Endothelial cell of umbilical vein (primary cell): Measurements from ENCODE around the gene SCAMP4. TPM values are rescaled to one million over a fixed set of nuclear protein-coding genes. Genes with fewer than 3 reads are reported as not detected.

ENCODE experiments used
- BruUV-seq: library from RNA; stranded (reverse); fragments of 400-500 nt; replicated peaks from 2 replicates; lab custom pipeline; 2021; lab: Mats Ljungman, UMichigan
- CTCF ChIA-PET: fragments of 300-600, 350-600 bp; sonication (Branson Sonifier 250); formaldehyde crosslinking; loops from one replicate; lab custom pipeline; 2021; ENCODE audit warnings: antibody characterized with exemption, inconsistent platforms; lab: Charles Lee
- POLR2A ChIA-PET: fragments of 300-600, 350-600 bp; sonication (Branson Sonifier 250); formaldehyde crosslinking; loops from one replicate; lab custom pipeline; 2021; ENCODE audit warnings: antibody characterized with exemption, inconsistent platforms; lab: Charles Lee
- DNase-seq: peaks from one replicate; pipeline ENCODE4 v3.0.0-alpha.2; 2011; ENCODE audit warnings: low read depth, low spot score
- FAIRE-seq: peaks from 2 replicates; lab custom pipeline; 2011; peaks lifted over from hg19 to GRCh38; lab: Jason Lieb, UNC
- H2AFZ ChIP-seq: 2 replicates; pipeline ENCODE4 v1.6.0; 2012; ENCODE audit warnings: low read depth, low read length, control low read depth, inconsistent platforms
- H3K27ac ChIP-seq: 2 replicates; pipeline ENCODE4 v1.5.1; 2011; ENCODE audit warnings: low read depth, mild to moderate bottlenecking, control low read depth, low read length, moderate library complexity; ENCODE audit not compliant: insufficient read depth
- H3K27me3 ChIP-seq, 2 experiments: 2 replicates each; pipeline versions ENCODE4 v1.6.0 to v1.6.1; 2011; ENCODE audit warnings: low read length in 2 of 2, mixed read lengths in 1 of 2; ENCODE audit not compliant: control insufficient read depth in 2 of 2, insufficient read depth in 2 of 2
- H3K36me3 ChIP-seq, 2 experiments: 2 replicates in 1 of 2; 3 replicates in 1 of 2; pipeline ENCODE4 v1.5.1; 2011; ENCODE audit warnings: low read length in 2 of 2, mild to moderate bottlenecking in 1 of 2, moderate library complexity in 1 of 2; ENCODE audit not compliant: control insufficient read depth in 2 of 2, insufficient read depth in 2 of 2; ENCODE audit errors: extremely low read depth in 1 of 2
- H3K4me1 ChIP-seq: 3 replicates; pipeline ENCODE4 v1.5.1; 2011; ENCODE audit warnings: mild to moderate bottlenecking, low read length; ENCODE audit not compliant: control insufficient read depth, insufficient read depth; ENCODE audit errors: extremely low read depth
- H3K4me2 ChIP-seq: 2 replicates; pipeline ENCODE4 v1.6.1; 2011; ENCODE audit warnings: low read length, control low read depth, mixed read lengths; ENCODE audit not compliant: insufficient read depth
- H3K4me3 ChIP-seq, 3 experiments: fragments of 200-600 bp in 1 of 3; sonication (generic), shearing (Covaris generic) in 1 of 3; replicated peaks in 1 of 3; 2 replicates each; pipeline ENCODE4 v1.5.1; 2011 to 2016; ENCODE audit warnings: control low read depth in 3 of 3, low read length in 3 of 3, mild to moderate bottlenecking in 2 of 3, inconsistent platforms in 1 of 3, low read depth in 1 of 3, moderate library complexity in 1 of 3; ENCODE audit not compliant: insufficient read depth in 1 of 3
- H3K79me2 ChIP-seq: 2 replicates; pipeline ENCODE4 v1.6.0; 2012; ENCODE audit warnings: low read length, inconsistent platforms; ENCODE audit not compliant: control insufficient read depth, insufficient read depth
- H3K9ac ChIP-seq: replicated peaks from 2 replicates; pipeline ENCODE3; 2011; ENCODE audit warnings: low read length, control low read depth; ENCODE audit not compliant: insufficient read depth; ENCODE audit errors: extremely low read depth
- H3K9me1 ChIP-seq: replicated peaks from 3 replicates; pipeline ENCODE4 v1.6.0; 2011; ENCODE audit warnings: mild to moderate bottlenecking, low read length; ENCODE audit not compliant: control insufficient read depth, insufficient read depth; ENCODE audit errors: extremely low read depth
- H3K9me3 ChIP-seq: replicated peaks from 2 replicates; pipeline ENCODE4 v1.5.1; 2012; ENCODE audit warnings: low read length, inconsistent platforms; ENCODE audit not compliant: control insufficient read depth, insufficient read depth
- H4K20me1 ChIP-seq: replicated peaks from 2 replicates; pipeline ENCODE3; 2011; ENCODE audit warnings: mild to moderate bottlenecking, low read length; ENCODE audit not compliant: control insufficient read depth, insufficient read depth; ENCODE audit errors: extremely low read depth
- EZH2 ChIP-seq: IDR thresholded peaks from 2 replicates; pipeline ENCODE4 v1.6.1; 2012; ENCODE audit warnings: borderline replicate concordance, low read depth, mild to moderate bottlenecking, moderate library complexity, low read length, inconsistent platforms; ENCODE audit not compliant: severe bottlenecking
- FOS ChIP-seq: IDR thresholded peaks from 2 replicates; pipeline ENCODE4 v1.6.1; 2011; ENCODE audit warnings: mild to moderate bottlenecking, low read length, moderate library complexity, borderline replicate concordance; ENCODE audit not compliant: insufficient read depth
- GATA2 ChIP-seq: IDR thresholded peaks from 2 replicates; pipeline ENCODE4 v1.7.0; 2011; ENCODE audit warnings: low read depth, mild to moderate bottlenecking, moderate library complexity, mixed read lengths, low read length; ENCODE audit not compliant: insufficient read length, insufficient read depth
- JUN ChIP-seq: IDR thresholded peaks from 2 replicates; pipeline ENCODE4 v1.6.1; 2011; ENCODE audit warnings: borderline replicate concordance, low read depth; ENCODE audit not compliant: insufficient read length, insufficient read depth
- MYC ChIP-seq: IDR thresholded peaks from one replicate; pipeline ENCODE4 v1.6.1; 2011; ENCODE audit warnings: mild to moderate bottlenecking, low read depth, low read length
- POLR2A ChIP-seq: IDR thresholded peaks from 2 replicates; pipeline ENCODE4 v1.6.1; 2012; ENCODE audit warnings: low read depth, mild to moderate bottlenecking, control low read depth, low read length
- POLR2AphosphoS5 ChIP-seq: IDR thresholded peaks from 2 replicates; pipeline ENCODE4 v1.6.1; 2012; ENCODE audit warnings: low read depth, mild to moderate bottlenecking, control low read depth, low read length, moderate library complexity; ENCODE audit not compliant: insufficient read depth
- dilution Hi-C: fragments of 300-500 bp; cut with MboI; formaldehyde crosslinking; loops from one replicate; pipeline ENCODE4 v1.15.0; 2019; ENCODE audit warnings: low sequenced_read_pairs; ENCODE audit not compliant: extremely low pct_ligation_motif_present
- intact Hi-C: fragments of 100-400 bp; cut with micrococcal nuclease; formaldehyde crosslinking; loops from one replicate; pipeline ENCODE4 v1.10.0; 2022
- polyA plus RNA-seq, 4 experiments: library from polyadenylated mRNA; depleted of rRNA in 3 of 4; stranded (reverse) in 3 of 4; unstranded in 1 of 4; fragments of >200 nt; gene quantifications; 2 replicates each; pipeline versions ENCODE4 v1.2.1 to v1.2.3, GENCODE V29; 2011 to 2012; ENCODE audit warnings: missing spikeins in 1 of 4
- total RNA-seq: library from RNA; stranded (reverse); gene quantifications from 2 replicates; pipeline ENCODE4 v1.2.3, GENCODE V29; 2021
- TF ChIP-seq, protein P1 (sequence below), 2 donors: IDR thresholded peaks; 1 replicate in 1 of 2; 2 replicates in 1 of 2; pipeline ENCODE4 v1.5.1; 2011; ENCODE audit warnings: low read length in 2 of 2, mild to moderate bottlenecking in 2 of 2, moderate library complexity in 2 of 2, control low read depth in 1 of 2, inconsistent platforms in 1 of 2, low read depth in 1 of 2; ENCODE audit not compliant: insufficient read depth in 1 of 2; ENCODE audit errors: extremely low read depth in 1 of 2
- TF ChIP-seq, protein P2 (sequence below): IDR thresholded peaks from 2 replicates; pipeline ENCODE4 v1.6.1; 2011; ENCODE audit not compliant: insufficient read depth, insufficient read length

Gene SCAMP4
- total and polyA plus RNA-seq, 2 donors (not counting 3 experiments of a cell fraction or from before 2014, with no cell fraction given), result 24.4 to 68.2 TPM

DNA sequence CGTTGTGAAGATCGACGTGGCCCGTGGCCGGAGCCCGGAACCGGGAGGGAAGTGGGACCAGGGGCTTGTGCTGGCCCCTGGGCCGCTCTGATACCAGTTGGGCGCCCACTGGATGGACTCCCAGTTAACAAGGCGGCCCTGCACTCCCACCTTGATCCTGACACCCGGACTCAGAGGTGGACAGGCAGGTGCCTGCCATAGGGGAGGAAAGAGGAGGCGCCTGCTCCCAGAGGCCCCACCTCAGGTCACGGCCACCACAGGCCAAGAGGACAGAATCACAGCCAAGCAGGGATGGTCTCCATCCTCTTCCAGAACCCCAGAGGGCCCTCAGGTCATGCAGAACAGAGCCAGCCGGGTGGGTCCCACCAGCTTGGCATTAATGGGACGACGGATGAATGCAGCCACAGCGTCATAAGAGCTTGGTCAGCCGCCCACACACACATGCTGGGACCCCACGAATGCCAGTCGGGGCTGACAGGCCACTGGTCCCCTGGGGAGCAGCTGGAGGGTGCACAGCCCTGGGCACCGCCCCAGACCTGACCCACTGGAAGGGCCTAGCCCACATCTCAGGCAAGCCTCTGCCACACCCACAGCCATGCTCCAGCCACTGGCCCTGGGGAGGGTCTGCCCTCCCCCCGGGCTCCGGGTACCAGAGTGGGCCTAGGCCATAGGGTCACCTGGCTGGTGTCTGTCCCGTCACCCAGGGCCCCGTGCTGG is 32.2 kb upstream of the SCAMP4 start:
- Histone ChIP-seq H4K20me1 (no peaks in the 10 kb centered on the region), H3K27ac (no peak overlapping the region), H3K4me3 (no peak overlapping the region), H3K9me1 (no peaks in the 10 kb centered on the region), H3K9me3 (no peaks in the 10 kb centered on the region), H3K9ac (no peak overlapping the region), H3K4me1 (peaks cover 21% of the 10 kb centered on the region), H2AFZ (no peak overlapping the region), H3K4me2 (no peak overlapping the region), H3K79me2 (peaks cover 38% of the 10 kb centered on the region), H3K36me3 (peaks cover 0 to 4% of the 10 kb centered on the region in 2 experiments), H3K27me3 (no peaks in the 10 kb centered on the region)
- ChIA-PET POLR2A (interaction anchor here (0.5 kb wide), 1 partner anchor 394 kb away, joined by 3 read pairs; the partner anchor contains the start of gene C19orf25), CTCF (interaction anchor here (1.0 kb wide), 1 partner anchor 8 kb away, joined by 3 read pairs; no protein-coding TSS in a partner anchor)
- intact Hi-C loops, result no loop called here
- TF ChIP-seq POLR2A (no peak), FOS (no peak), GATA2 (no peak), MYC (no peak), POLR2AphosphoS5 (no peak), EZH2 (no peak), JUN (no peak)
- TF ChIP-seq, protein P1, sequence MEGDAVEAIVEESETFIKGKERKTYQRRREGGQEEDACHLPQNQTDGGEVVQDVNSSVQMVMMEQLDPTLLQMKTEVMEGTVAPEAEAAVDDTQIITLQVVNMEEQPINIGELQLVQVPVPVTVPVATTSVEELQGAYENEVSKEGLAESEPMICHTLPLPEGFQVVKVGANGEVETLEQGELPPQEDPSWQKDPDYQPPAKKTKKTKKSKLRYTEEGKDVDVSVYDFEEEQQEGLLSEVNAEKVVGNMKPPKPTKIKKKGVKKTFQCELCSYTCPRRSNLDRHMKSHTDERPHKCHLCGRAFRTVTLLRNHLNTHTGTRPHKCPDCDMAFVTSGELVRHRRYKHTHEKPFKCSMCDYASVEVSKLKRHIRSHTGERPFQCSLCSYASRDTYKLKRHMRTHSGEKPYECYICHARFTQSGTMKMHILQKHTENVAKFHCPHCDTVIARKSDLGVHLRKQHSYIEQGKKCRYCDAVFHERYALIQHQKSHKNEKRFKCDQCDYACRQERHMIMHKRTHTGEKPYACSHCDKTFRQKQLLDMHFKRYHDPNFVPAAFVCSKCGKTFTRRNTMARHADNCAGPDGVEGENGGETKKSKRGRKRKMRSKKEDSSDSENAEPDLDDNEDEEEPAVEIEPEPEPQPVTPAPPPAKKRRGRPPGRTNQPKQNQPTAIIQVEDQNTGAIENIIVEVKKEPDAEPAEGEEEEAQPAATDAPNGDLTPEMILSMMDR (IDR thresholded peaks at IDR 0.05; ENCODE audit: extremely low read depth in 1 of 2, insufficient read depth in 1 of 2, low read depth in 1 of 2, low read length in 2 of 2), result no peak
- TF ChIP-seq, protein P2, sequence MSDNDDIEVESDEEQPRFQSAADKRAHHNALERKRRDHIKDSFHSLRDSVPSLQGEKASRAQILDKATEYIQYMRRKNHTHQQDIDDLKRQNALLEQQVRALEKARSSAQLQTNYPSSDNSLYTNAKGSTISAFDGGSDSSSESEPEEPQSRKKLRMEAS, result no peak
- FAIRE-seq, result no peak
- no peak for DNase-seq
- BruUV-seq, result no TSS peak
- dilution Hi-C loops, result no loop called here
